GM23338 (cell line): ENCODE measurements around the gene SELENOS. TPM values are rescaled to one million over a fixed set of nuclear protein-coding genes. Genes with fewer than 3 reads are reported as not detected.

Experiments used
- ATAC-seq: fragments of 200-7000 bp; cut with Tn5 transposase; 3 replicates; pipeline ENCODE4 v1.9.1; 2020
- DNase-seq: peaks from one replicate; pipeline ENCODE4 v3.0.0-alpha.2; 2015; ENCODE audit warnings: low spot score
- H2AFZ ChIP-seq: fragments of 200-600 bp; sonication (generic); 2 replicates; pipeline ENCODE4 v1.8.0; 2016; ENCODE audit warnings: antibody characterized with exemption, mild to moderate bottlenecking, moderate library complexity
- H3F3A ChIP-seq: fragments of 200-600 bp; sonication (generic); replicated peaks from 2 replicates; pipeline ENCODE4 v1.8.0; 2017; ENCODE audit warnings: antibody characterized with exemption, mixed run types, low read depth
- H3K27ac ChIP-seq: fragments of 200-600 bp; sonication (generic); 2 replicates; pipeline ENCODE4 v1.6.1; 2016; ENCODE audit warnings: low read depth
- H3K27me3 ChIP-seq: fragments of 200-600 bp; sonication (generic); 2 replicates; pipeline ENCODE4 v1.8.0; 2016; ENCODE audit warnings: mild to moderate bottlenecking, mixed run types, moderate library complexity; ENCODE audit not compliant: insufficient read depth
- H3K36me3 ChIP-seq: fragments of 200-600 bp; sonication (generic); 2 replicates; pipeline ENCODE4 v1.8.0; 2016; ENCODE audit warnings: mild to moderate bottlenecking; ENCODE audit not compliant: insufficient read depth
- H3K4me1 ChIP-seq: fragments of 200-600 bp; sonication (generic); 2 replicates; pipeline ENCODE4 v1.8.0; 2016; ENCODE audit warnings: mild to moderate bottlenecking, moderate library complexity; ENCODE audit not compliant: insufficient read depth
- H3K4me2 ChIP-seq: fragments of 200-600 bp; sonication (generic); 2 replicates; pipeline ENCODE4 v1.7.1; 2017; ENCODE audit warnings: mixed run types
- H3K4me3 ChIP-seq: fragments of 200-600 bp; sonication (generic); 2 replicates; pipeline ENCODE4 v1.6.1; 2016; ENCODE audit warnings: mixed run types
- H3K79me2 ChIP-seq: fragments of 200-600 bp; sonication (generic); replicated peaks from 2 replicates; pipeline ENCODE4 v1.8.0; 2017; ENCODE audit warnings: mild to moderate bottlenecking; ENCODE audit not compliant: insufficient read depth
- H3K9me2 ChIP-seq: fragments of 200-600 bp; sonication (generic); 2 replicates; pipeline ENCODE4 v1.8.0; 2017; ENCODE audit not compliant: insufficient read depth
- H4K20me1 ChIP-seq: fragments of 200-600 bp; sonication (generic); replicated peaks from 2 replicates; pipeline ENCODE4 v1.8.0; 2017; ENCODE audit warnings: mild to moderate bottlenecking; ENCODE audit not compliant: insufficient read depth
- H3K27ac Mint-ChIP-seq: 2 replicates; pipeline ENCODE4 v1.8.0; 2020; ENCODE audit warnings: inconsistent platforms, mild to moderate bottlenecking, moderate library complexity, mixed read lengths
- H3K27me3 Mint-ChIP-seq: 3 replicates; pipeline ENCODE4 v1.8.0; 2022; ENCODE audit warnings: low read depth, mild to moderate bottlenecking, moderate library complexity, mixed read lengths, inconsistent platforms; ENCODE audit not compliant: insufficient read depth, poor library complexity
- H3K36me3 Mint-ChIP-seq: 3 replicates; pipeline ENCODE4 v1.8.0; 2021; ENCODE audit warnings: low read depth, mild to moderate bottlenecking, inconsistent platforms, moderate library complexity, mixed read lengths
- H3K4me1 Mint-ChIP-seq: 3 replicates; pipeline ENCODE4 v1.8.0; 2020; ENCODE audit warnings: mild to moderate bottlenecking, inconsistent platforms, mixed read lengths
- H3K4me3 Mint-ChIP-seq: 3 replicates; pipeline ENCODE4 v1.8.0; 2021; ENCODE audit warnings: moderate library complexity, mild to moderate bottlenecking, inconsistent platforms, mixed read lengths
- H3K9me3 Mint-ChIP-seq: 3 replicates; pipeline ENCODE4 v1.8.0; 2020; ENCODE audit warnings: moderate library complexity, mild to moderate bottlenecking, inconsistent platforms, mixed read lengths
- EZH2 ChIP-seq: fragments of 200-600 bp; sonication (generic); IDR thresholded peaks from one replicate; pipeline ENCODE4 v1.8.0; 2017; ENCODE audit warnings: antibody characterized with exemption, mild to moderate bottlenecking, low read depth; ENCODE audit not compliant: unreplicated experiment
- JUNB ChIP-seq: IDR thresholded peaks from one replicate; pipeline ENCODE4 v1.6.1; 2016; ENCODE audit warnings: antibody characterized with exemption; ENCODE audit not compliant: unreplicated experiment
- NANOG ChIP-seq: IDR thresholded peaks from 2 replicates; pipeline ENCODE4 v1.6.1; 2016; ENCODE audit warnings: antibody characterized with exemption, borderline replicate concordance
- POLR2AphosphoS5 ChIP-seq: IDR thresholded peaks from 2 replicates; pipeline ENCODE4 v1.6.1; 2016; ENCODE audit warnings: antibody characterized with exemption, low read depth
- STAT1 ChIP-seq: IDR thresholded peaks from one replicate; pipeline ENCODE4 v1.6.1; 2016; ENCODE audit warnings: antibody characterized with exemption; ENCODE audit not compliant: unreplicated experiment
- ZNF114 ChIP-seq: fragments of 250-450 bp; sonication (Bioruptor Pico); IDR thresholded peaks from 2 replicates; pipeline ENCODE4 v1.5.0; 2020; ENCODE audit warnings: mild to moderate bottlenecking, moderate library complexity
- ZNF331 ChIP-seq: fragments of 250-450 bp; sonication (Bioruptor Pico); IDR thresholded peaks from 2 replicates; pipeline ENCODE4 v1.5.0; 2020; ENCODE audit warnings: low read depth, mild to moderate bottlenecking, moderate library complexity
- polyA plus RNA-seq: library from polyadenylated mRNA; unstranded; fragments of >200 nt; fragmentation: Nextera tagmentation; extraction: Ambion mirVana; gene quantifications from 2 replicates; pipeline ENCODE4 v1.2.1, GENCODE V29; 2016
- total RNA-seq: library from RNA; depleted of rRNA; stranded (reverse); fragments of >200 nt; shearing (Covaris generic); gene quantifications from 2 replicates; pipeline ENCODE4 v1.2.3, GENCODE V29; 2014
- TF ChIP-seq, protein P1 (sequence below), 2 experiments: fragments of 200-600 bp in 1 of 2; sonication (generic) in 1 of 2; conservative IDR thresholded peaks; 2 replicates each; pipeline versions ENCODE4 v1.5.1 to v1.6.1; 2016 to 2017; ENCODE audit warnings: antibody characterized with exemption in 2 of 2, low read depth in 2 of 2, mild to moderate bottlenecking in 2 of 2, moderate library complexity in 1 of 2
- TF ChIP-seq, protein P2 (sequence below): IDR thresholded peaks from 2 replicates; pipeline ENCODE4 v1.6.1; 2016; ENCODE audit warnings: antibody characterized with exemption
- TF ChIP-seq, protein P3 (sequence below): IDR thresholded peaks from one replicate; pipeline ENCODE4 v1.6.1; 2018; ENCODE audit warnings: antibody characterized with exemption; ENCODE audit not compliant: unreplicated experiment

The SELENOS gene
- total and polyA plus RNA-seq, 2 experiments from 2014 or later = 37.0 to 106 TPM

DNA sequence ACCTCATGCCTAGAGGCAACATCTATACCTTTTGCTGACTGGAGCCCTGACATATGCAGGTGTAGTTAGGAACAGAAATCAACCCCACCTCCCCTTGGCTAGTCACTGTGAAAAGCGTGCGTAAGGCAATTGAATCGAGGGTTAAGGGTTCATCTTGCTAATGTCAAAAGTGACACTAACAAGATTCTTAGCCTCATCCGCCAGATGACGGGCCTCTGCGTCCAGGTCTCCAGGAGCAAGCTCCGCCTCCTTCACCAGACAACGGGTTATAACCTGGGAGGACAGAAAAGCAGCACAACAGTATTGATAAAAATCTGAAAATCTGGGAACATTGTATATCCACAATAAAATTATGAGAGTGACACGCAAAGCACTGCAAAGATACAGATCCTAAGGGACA lies 4.7 kb downstream of the SELENOS start:
- Mint-ChIP-seq H3K4me1 (peaks cover 3% of the 10 kb centered on the region), H3K27ac (no peak overlapping the region), H3K4me3 (no peak overlapping the region), H3K36me3 (peaks cover 61% of the 10 kb centered on the region), H3K9me3 (no peaks in the 10 kb centered on the region), H3K27me3 (peaks cover 8% of the 10 kb centered on the region)
- Histone ChIP-seq H3K9me2 (no peaks in the 10 kb centered on the region), H3K4me2 (no peak overlapping the region), H3K36me3 (peaks cover 46% of the 10 kb centered on the region), H3K4me1 (peaks cover 8% of the 10 kb centered on the region), H3K27ac (no peak overlapping the region), H3K79me2 (peaks cover 19% of the 10 kb centered on the region), H3K4me3 (no peak overlapping the region), H4K20me1 (peaks cover 4% of the 10 kb centered on the region), H2AFZ (no peak overlapping the region), H3F3A (peaks cover 32% of the 10 kb centered on the region), H3K27me3 (no peaks in the 10 kb centered on the region)
- DNase-seq (no peak), ATAC-seq (no peak)
- no peak for TF ChIP-seq STAT1
- TF ChIP-seq ZNF331 (CRISPR knock-in tag) = no peak
- TF ChIP-seq EZH2 = no peak
- TF ChIP-seq, protein P1, sequence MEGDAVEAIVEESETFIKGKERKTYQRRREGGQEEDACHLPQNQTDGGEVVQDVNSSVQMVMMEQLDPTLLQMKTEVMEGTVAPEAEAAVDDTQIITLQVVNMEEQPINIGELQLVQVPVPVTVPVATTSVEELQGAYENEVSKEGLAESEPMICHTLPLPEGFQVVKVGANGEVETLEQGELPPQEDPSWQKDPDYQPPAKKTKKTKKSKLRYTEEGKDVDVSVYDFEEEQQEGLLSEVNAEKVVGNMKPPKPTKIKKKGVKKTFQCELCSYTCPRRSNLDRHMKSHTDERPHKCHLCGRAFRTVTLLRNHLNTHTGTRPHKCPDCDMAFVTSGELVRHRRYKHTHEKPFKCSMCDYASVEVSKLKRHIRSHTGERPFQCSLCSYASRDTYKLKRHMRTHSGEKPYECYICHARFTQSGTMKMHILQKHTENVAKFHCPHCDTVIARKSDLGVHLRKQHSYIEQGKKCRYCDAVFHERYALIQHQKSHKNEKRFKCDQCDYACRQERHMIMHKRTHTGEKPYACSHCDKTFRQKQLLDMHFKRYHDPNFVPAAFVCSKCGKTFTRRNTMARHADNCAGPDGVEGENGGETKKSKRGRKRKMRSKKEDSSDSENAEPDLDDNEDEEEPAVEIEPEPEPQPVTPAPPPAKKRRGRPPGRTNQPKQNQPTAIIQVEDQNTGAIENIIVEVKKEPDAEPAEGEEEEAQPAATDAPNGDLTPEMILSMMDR (conservative IDR thresholded peaks at IDR 0.05; ENCODE audit: low read depth in 2 of 2) = no peak
- no peak for TF ChIP-seq POLR2AphosphoS5
- TF ChIP-seq NANOG = no peak
- TF ChIP-seq, protein P2, sequence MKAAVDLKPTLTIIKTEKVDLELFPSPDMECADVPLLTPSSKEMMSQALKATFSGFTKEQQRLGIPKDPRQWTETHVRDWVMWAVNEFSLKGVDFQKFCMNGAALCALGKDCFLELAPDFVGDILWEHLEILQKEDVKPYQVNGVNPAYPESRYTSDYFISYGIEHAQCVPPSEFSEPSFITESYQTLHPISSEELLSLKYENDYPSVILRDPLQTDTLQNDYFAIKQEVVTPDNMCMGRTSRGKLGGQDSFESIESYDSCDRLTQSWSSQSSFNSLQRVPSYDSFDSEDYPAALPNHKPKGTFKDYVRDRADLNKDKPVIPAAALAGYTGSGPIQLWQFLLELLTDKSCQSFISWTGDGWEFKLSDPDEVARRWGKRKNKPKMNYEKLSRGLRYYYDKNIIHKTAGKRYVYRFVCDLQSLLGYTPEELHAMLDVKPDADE = no peak
- TF ChIP-seq ZNF114 (CRISPR knock-in tag) = no peak
- no peak for TF ChIP-seq JUNB

DNA sequence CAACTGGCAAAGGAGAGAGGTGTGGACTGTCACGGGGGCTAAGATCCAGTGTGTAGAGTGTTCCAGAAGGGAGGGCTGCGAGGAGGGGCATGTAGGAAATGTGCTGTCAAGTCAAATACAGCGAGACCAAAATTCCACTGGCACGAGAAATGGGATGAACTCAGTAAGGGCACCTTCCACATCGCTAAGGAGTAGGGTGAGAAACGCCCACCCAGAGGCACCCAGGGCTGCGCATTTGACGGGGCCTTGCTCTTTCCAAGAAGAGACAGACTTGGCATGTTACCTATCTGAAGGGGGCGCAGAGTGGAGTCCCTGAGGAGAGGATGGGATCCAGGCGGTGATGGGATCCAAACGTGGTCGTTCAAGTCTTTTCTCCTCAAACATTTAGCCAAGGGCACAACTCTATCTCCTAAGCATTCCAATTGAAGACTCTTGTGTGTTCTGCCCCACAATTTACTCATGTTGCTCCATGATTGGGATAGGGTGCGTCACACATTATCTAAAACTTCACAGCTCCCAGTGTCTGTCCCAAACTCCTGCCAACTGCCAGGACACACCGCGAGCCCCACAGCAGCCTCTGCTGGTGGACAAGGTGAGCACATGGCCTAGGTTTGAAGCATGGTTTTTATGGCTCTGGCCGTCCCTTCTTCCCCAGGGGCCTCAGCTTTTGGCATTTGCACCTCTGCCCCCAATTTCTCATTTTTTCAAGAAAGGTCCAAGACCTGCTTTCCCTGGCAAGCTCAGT lies 7.6 kb downstream of the SELENOS start:
- no peak overlapping the region for H2AFZ ChIP-seq
- DNase-seq (peak; percentile 69), ATAC-seq (peak; percentile 78)
- H4K20me1 ChIP-seq = no peaks in the 10 kb centered on the region
- peaks cover 10% of the 10 kb centered on the region for H3K27me3 Mint-ChIP-seq
- peaks cover 35% of the 10 kb centered on the region for H3K36me3 ChIP-seq
- no peaks in the 10 kb centered on the region for H3K9me3 Mint-ChIP-seq
- H3K4me1 Mint-ChIP-seq = peaks cover 9% of the 10 kb centered on the region; the same call in 2 of the 3 replicates
- no peak overlapping the region for H3K4me3 ChIP-seq
- TF ChIP-seq, protein P3, sequence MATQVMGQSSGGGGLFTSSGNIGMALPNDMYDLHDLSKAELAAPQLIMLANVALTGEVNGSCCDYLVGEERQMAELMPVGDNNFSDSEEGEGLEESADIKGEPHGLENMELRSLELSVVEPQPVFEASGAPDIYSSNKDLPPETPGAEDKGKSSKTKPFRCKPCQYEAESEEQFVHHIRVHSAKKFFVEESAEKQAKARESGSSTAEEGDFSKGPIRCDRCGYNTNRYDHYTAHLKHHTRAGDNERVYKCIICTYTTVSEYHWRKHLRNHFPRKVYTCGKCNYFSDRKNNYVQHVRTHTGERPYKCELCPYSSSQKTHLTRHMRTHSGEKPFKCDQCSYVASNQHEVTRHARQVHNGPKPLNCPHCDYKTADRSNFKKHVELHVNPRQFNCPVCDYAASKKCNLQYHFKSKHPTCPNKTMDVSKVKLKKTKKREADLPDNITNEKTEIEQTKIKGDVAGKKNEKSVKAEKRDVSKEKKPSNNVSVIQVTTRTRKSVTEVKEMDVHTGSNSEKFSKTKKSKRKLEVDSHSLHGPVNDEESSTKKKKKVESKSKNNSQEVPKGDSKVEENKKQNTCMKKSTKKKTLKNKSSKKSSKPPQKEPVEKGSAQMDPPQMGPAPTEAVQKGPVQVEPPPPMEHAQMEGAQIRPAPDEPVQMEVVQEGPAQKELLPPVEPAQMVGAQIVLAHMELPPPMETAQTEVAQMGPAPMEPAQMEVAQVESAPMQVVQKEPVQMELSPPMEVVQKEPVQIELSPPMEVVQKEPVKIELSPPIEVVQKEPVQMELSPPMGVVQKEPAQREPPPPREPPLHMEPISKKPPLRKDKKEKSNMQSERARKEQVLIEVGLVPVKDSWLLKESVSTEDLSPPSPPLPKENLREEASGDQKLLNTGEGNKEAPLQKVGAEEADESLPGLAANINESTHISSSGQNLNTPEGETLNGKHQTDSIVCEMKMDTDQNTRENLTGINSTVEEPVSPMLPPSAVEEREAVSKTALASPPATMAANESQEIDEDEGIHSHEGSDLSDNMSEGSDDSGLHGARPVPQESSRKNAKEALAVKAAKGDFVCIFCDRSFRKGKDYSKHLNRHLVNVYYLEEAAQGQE = no peak
- TF ChIP-seq NANOG = no peak
- TF ChIP-seq, protein P1 (conservative IDR thresholded peaks at IDR 0.05; ENCODE audit: low read depth in 2 of 2) = peak; percentile 55 to 74
- H3K36me3 Mint-ChIP-seq = peaks cover 53% of the 10 kb centered on the region
- H3K27ac ChIP-seq = no peak overlapping the region
- H3K9me2 ChIP-seq = no peaks in the 10 kb centered on the region
- peaks cover 21% of the 10 kb centered on the region for H3F3A ChIP-seq
- H3K4me2 ChIP-seq = no peak overlapping the region
- no peaks in the 10 kb centered on the region for H3K27me3 ChIP-seq
- H3K4me1 ChIP-seq = peaks cover 8% of the 10 kb centered on the region; the same call in 1 of the 2 replicates
- no peak overlapping the region for H3K27ac Mint-ChIP-seq
- H3K4me3 Mint-ChIP-seq = no peak overlapping the region
- H3K79me2 ChIP-seq = no peaks in the 10 kb centered on the region
